K562 (cell line): Measurements from ENCODE around the gene RDH13. TPM values are rescaled to one million over a fixed set of nuclear protein-coding genes. Genes with fewer than 3 reads are reported as not detected.

Experiments used
- CCNT2 ChIP-seq: IDR thresholded peaks from 2 replicates; pipeline ENCODE4 v1.6.1; 2011; ENCODE audit warnings: borderline replicate concordance, low read depth, mild to moderate bottlenecking, moderate library complexity, mixed read lengths, low read length; ENCODE audit not compliant: insufficient read length; ENCODE audit errors: extremely low read depth
- GATAD2B ChIP-seq: fragments of 450-650 bp; IDR thresholded peaks from 2 replicates; pipeline ENCODE4 v1.6.1; 2017; ENCODE audit warnings: mild to moderate bottlenecking, borderline replicate concordance
- IFI16 ChIP-seq: fragments of 250-450 bp; sonication (Bioruptor Pico); IDR thresholded peaks from 2 replicates; pipeline ENCODE4 v2.1.2; 2022; ENCODE audit warnings: mild to moderate bottlenecking, inconsistent platforms
- KDM1A ChIP-seq, 2 experiments: fragments of 450-650 bp; IDR thresholded peaks; 2 replicates each; pipeline ENCODE4 v1.6.1; 2016; ENCODE audit warnings: mild to moderate bottlenecking in 2 of 2
- NR2C1 ChIP-seq, 2 experiments: fragments of 450-650 bp; IDR thresholded peaks; 2 replicates each; pipeline ENCODE4 v1.6.1; 2017; ENCODE audit warnings: mild to moderate bottlenecking in 2 of 2, antibody characterized with exemption in 1 of 2, inconsistent platforms in 1 of 2, missing compliant biosample characterization in 1 of 2, missing genetic modification characterization in 1 of 2
- PHF20 ChIP-seq: fragments of 450-650 bp; IDR thresholded peaks from 2 replicates; pipeline ENCODE4 v1.6.1; 2018; ENCODE audit not compliant: partially characterized antibody
- PTBP1 ChIP-seq: fragments of 200-400 bp; formaldehyde crosslinking; IDR thresholded peaks from 2 replicates; pipeline ENCODE4 v1.6.1; 2017; ENCODE audit warnings: low read depth, low read length
- RAD21 ChIP-seq, 2 experiments: fragments of 250-450 bp in 1 of 2; fragments of 450-650 bp in 1 of 2; sonication (Bioruptor Pico) in 1 of 2; formaldehyde crosslinking in 1 of 2; IDR thresholded peaks in 1 of 2; conservative IDR thresholded peaks in 1 of 2; 2 replicates each; pipeline versions ENCODE4 v1.4.0 to v1.8.0; 2020 to 2022; ENCODE audit warnings: mild to moderate bottlenecking in 2 of 2, moderate library complexity in 1 of 2
- SMARCA5 ChIP-seq: fragments of 450-650 bp; IDR thresholded peaks from 2 replicates; pipeline ENCODE4 v1.6.1; 2016
- SRSF1 ChIP-seq: fragments of 200-400 bp; formaldehyde crosslinking; IDR thresholded peaks from 2 replicates; pipeline ENCODE4 v1.6.1; 2017; ENCODE audit warnings: mild to moderate bottlenecking, low read depth, low read length, moderate library complexity
- TOE1 ChIP-seq, 2 experiments: fragments of 450-650 bp in 1 of 2; sonication (generic) in 1 of 2; formaldehyde crosslinking in 1 of 2; IDR thresholded peaks; 2 replicates each; pipeline versions ENCODE4 v1.7.1 to v1.8.0; 2016 to 2022; ENCODE audit warnings: borderline replicate concordance in 2 of 2, mild to moderate bottlenecking in 2 of 2, antibody characterized with exemption in 1 of 2, inconsistent platforms in 1 of 2, low read depth in 1 of 2, missing genetic modification reagents in 1 of 2, moderate library complexity in 1 of 2
- XRCC3 ChIP-seq: fragments of 450-650 bp; IDR thresholded peaks from 2 replicates; pipeline ENCODE4 v1.6.1; 2017; ENCODE audit warnings: mild to moderate bottlenecking, moderate library complexity
- ZBTB1 ChIP-seq: sonication (generic); formaldehyde crosslinking; IDR thresholded peaks from 2 replicates; pipeline ENCODE4 v1.8.1; 2023; ENCODE audit warnings: missing genetic modification reagents, low read depth, mild to moderate bottlenecking, borderline replicate concordance
- ZBTB49 ChIP-seq: sonication (generic); formaldehyde crosslinking; IDR thresholded peaks from 2 replicates; pipeline ENCODE4 v1.8.0; 2022; ENCODE audit warnings: missing genetic modification reagents, mild to moderate bottlenecking, borderline replicate concordance
- ZBTB7A ChIP-seq: IDR thresholded peaks from 2 replicates; pipeline ENCODE4 v1.6.1; 2011; ENCODE audit warnings: low read depth, mild to moderate bottlenecking, low read length, moderate library complexity, borderline replicate concordance; ENCODE audit not compliant: control insufficient read depth
- ZNF3 ChIP-seq: fragments of 250-450 bp; sonication (Bioruptor Pico); IDR thresholded peaks from 2 replicates; pipeline ENCODE4 v1.5.0; 2021; ENCODE audit warnings: mild to moderate bottlenecking, moderate library complexity
- ZNF324 ChIP-seq: fragments of 250-450 bp; sonication (Bioruptor Pico); IDR thresholded peaks from 2 replicates; pipeline ENCODE4 v1.4.0; 2020; ENCODE audit warnings: mild to moderate bottlenecking
- ZNF589 ChIP-seq: fragments of 200-800 bp; sonication (Bioruptor generic); IDR thresholded peaks from 2 replicates; pipeline ENCODE4 v1.6.1; 2016; ENCODE audit warnings: low read depth, missing genetic modification characterization, missing compliant biosample characterization
- ZNF707 ChIP-seq: fragments of 250-450 bp; sonication (Bioruptor Pico); conservative IDR thresholded peaks from 2 replicates; pipeline ENCODE4 v1.8.0; 2022; ENCODE audit warnings: inconsistent platforms, mild to moderate bottlenecking, moderate library complexity
- ZNF764 ChIP-seq: fragments of 250-450 bp; sonication (Bioruptor Pico); IDR thresholded peaks from 2 replicates; pipeline ENCODE4 v1.4.0; 2020; ENCODE audit warnings: low read depth, mild to moderate bottlenecking, moderate library complexity
- polyA plus RNA-seq, 8 experiments: library from polyadenylated mRNA; depleted of rRNA in 4 of 8; stranded (reverse) in 5 of 8; unstranded in 3 of 8; fragments of >200 nt; fragmentation: Nextera tagmentation in 2 of 8; fragmentation: Illumina TruSeq in 1 of 8; extraction: Ambion mirVana in 2 of 8; extraction: Trizol in 1 of 8; gene quantifications; 2 replicates each; pipeline versions ENCODE4 v1.2.1 to v1.2.3, GENCODE V29; 2011 to 2014; ENCODE audit warnings: inconsistent platforms in 1 of 8, missing spikeins in 1 of 8
- total RNA-seq, 7 experiments: library from RNA; depleted of rRNA in 6 of 7; stranded (reverse); fragments of >200 nt in 6 of 7; fragmentation: Illumina TruSeq in 2 of 7; extraction: Trizol in 2 of 7; gene quantifications; 2 replicates each; pipeline versions ENCODE4 v1.2.1 to v1.2.3, GENCODE V29; 2011 to 2021; ENCODE audit warnings: low replicate concordance in 1 of 7
- TF ChIP-seq, protein P1 (sequence below): fragments of 150-350 bp; IDR thresholded peaks from 2 replicates; pipeline ENCODE4 v1.6.1; 2014; ENCODE audit warnings: low read depth, mild to moderate bottlenecking, low read length, borderline replicate concordance

Gene RDH13
- total and polyA plus RNA-seq, 9 of the 15 experiments (the other 6 are each of a cell fraction or from before 2014, with no cell fraction given), result 7.5 to 70.3 (median 39.5) TPM

- TF ChIP-seq, protein P1, sequence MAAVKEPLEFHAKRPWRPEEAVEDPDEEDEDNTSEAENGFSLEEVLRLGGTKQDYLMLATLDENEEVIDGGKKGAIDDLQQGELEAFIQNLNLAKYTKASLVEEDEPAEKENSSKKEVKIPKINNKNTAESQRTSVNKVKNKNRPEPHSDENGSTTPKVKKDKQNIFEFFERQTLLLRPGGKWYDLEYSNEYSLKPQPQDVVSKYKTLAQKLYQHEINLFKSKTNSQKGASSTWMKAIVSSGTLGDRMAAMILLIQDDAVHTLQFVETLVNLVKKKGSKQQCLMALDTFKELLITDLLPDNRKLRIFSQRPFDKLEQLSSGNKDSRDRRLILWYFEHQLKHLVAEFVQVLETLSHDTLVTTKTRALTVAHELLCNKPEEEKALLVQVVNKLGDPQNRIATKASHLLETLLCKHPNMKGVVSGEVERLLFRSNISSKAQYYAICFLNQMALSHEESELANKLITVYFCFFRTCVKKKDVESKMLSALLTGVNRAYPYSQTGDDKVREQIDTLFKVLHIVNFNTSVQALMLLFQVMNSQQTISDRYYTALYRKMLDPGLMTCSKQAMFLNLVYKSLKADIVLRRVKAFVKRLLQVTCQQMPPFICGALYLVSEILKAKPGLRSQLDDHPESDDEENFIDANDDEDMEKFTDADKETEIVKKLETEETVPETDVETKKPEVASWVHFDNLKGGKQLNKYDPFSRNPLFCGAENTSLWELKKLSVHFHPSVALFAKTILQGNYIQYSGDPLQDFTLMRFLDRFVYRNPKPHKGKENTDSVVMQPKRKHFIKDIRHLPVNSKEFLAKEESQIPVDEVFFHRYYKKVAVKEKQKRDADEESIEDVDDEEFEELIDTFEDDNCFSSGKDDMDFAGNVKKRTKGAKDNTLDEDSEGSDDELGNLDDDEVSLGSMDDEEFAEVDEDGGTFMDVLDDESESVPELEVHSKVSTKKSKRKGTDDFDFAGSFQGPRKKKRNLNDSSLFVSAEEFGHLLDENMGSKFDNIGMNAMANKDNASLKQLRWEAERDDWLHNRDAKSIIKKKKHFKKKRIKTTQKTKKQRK, result no peak
- TF ChIP-seq CCNT2 (no peak), ZNF707 (CRISPR knock-in tag) (no peak), RAD21 (CRISPR knock-in tag; conservative IDR thresholded peaks at IDR 0.05 in 1 of 2, IDR thresholded peaks at IDR 0.05 in 1 of 2) (peak in 1 of 2 experiments; percentile 35; a peak in 1 of 4 replicates), PTBP1 (no peak), SMARCA5 (no peak), ZBTB7A (0 out of 2 replicates have a peak, but pooled peaks have one; percentile 19), ZNF764 (CRISPR knock-in tag) (no peak), ZNF324 (no peak), KDM1A (IDR thresholded peaks at IDR 0.05) (no peak), XRCC3 (no peak), PHF20 (no peak), TOE1 (IDR thresholded peaks at IDR 0.05; ENCODE audit: borderline replicate concordance) (no peak), TOE1 (CRISPR knock-in tag; IDR thresholded peaks at IDR 0.05; ENCODE audit: borderline replicate concordance, low read depth) (no peak), ZBTB1 (CRISPR knock-in tag) (no peak), SRSF1 (no peak), IFI16 (CRISPR knock-in tag) (no peak), GATAD2B (no peak), ZNF589 (CRISPR knock-in tag) (no peak), ZNF3 (CRISPR knock-in tag) (no peak), NR2C1 (IDR thresholded peaks at IDR 0.05) (no peak), NR2C1 (tag; IDR thresholded peaks at IDR 0.05) (no peak), ZBTB49 (CRISPR knock-in tag) (no peak)
These were observed 36.9 kb upstream of the RDH13 start (continued) for GRCh38 chr19:55099557-55100506.
